CD14-positive monocyte (primary cell): Measurements from ENCODE around the gene RNU6-9. TPM values are rescaled to one million over a fixed set of nuclear protein-coding genes. Genes with fewer than 3 reads are reported as not detected.

Experiments used
- DNase-seq, 3 donors: peaks; one replicate each; pipeline ENCODE4 v3.0.0-alpha.2; 2011 to 2022
- H2AFZ ChIP-seq: 2 replicates; pipeline ENCODE4 v1.6.0; 2012; ENCODE audit warnings: mild to moderate bottlenecking, low read depth, low read length, inconsistent platforms; ENCODE audit not compliant: insufficient read depth, poor library complexity, severe bottlenecking
- H3K27ac ChIP-seq, 2 donors: 1 replicate in 1 of 2; 2 replicates in 1 of 2; pipeline ENCODE4 v1.5.1; 2012 to 2013; ENCODE audit warnings: low read length in 2 of 2, control low read depth in 1 of 2, inconsistent platforms in 1 of 2, low read depth in 1 of 2, mild to moderate bottlenecking in 1 of 2
- H3K27me3 ChIP-seq, 2 donors: one replicate each; pipeline versions ENCODE4 v1.6.0 to v1.6.1; 2011 to 2013; ENCODE audit warnings: low read length in 2 of 2; ENCODE audit not compliant: control insufficient read depth in 2 of 2, insufficient read depth in 2 of 2
- H3K36me3 ChIP-seq, 2 donors: replicated peaks in 1 of 2; 1 replicate in 1 of 2; 2 replicates in 1 of 2; pipeline versions ENCODE4 v1.5.1 to v1.6.1; 2012 to 2013; ENCODE audit warnings: low read length in 2 of 2, control low read depth in 1 of 2, inconsistent platforms in 1 of 2, mild to moderate bottlenecking in 1 of 2; ENCODE audit not compliant: insufficient read depth in 2 of 2, control insufficient read depth in 1 of 2
- H3K4me1 ChIP-seq, 2 donors: 1 replicate in 1 of 2; 2 replicates in 1 of 2; pipeline versions ENCODE4 v1.5.1 to v1.6.1; 2012 to 2013; ENCODE audit warnings: low read length in 2 of 2, control low read depth in 1 of 2, inconsistent platforms in 1 of 2, mild to moderate bottlenecking in 1 of 2, moderate library complexity in 1 of 2; ENCODE audit not compliant: insufficient read depth in 2 of 2, control insufficient read depth in 1 of 2
- H3K4me2 ChIP-seq: replicated peaks from 2 replicates; pipeline ENCODE3; 2012; ENCODE audit warnings: low read length, moderate library complexity, mild to moderate bottlenecking; ENCODE audit not compliant: poor library complexity, severe bottlenecking; ENCODE audit errors: extremely low read depth
- H3K4me3 ChIP-seq, 3 experiments: fragments of 200-600 bp in 1 of 3; sonication (generic) in 1 of 3; replicated peaks in 1 of 3; 1 replicate in 2 of 3; 2 replicates in 1 of 3; pipeline ENCODE4 v1.5.1; 2011 to 2013; ENCODE audit warnings: low read length in 3 of 3, mild to moderate bottlenecking in 3 of 3, control low read depth in 2 of 3, low read depth in 2 of 3, inconsistent platforms in 1 of 3, moderate library complexity in 1 of 3
- H3K79me2 ChIP-seq: 2 replicates; pipeline ENCODE4 v1.6.0; 2012; ENCODE audit warnings: mild to moderate bottlenecking, control low read depth, inconsistent platforms, low read length, moderate library complexity; ENCODE audit not compliant: insufficient read depth
- H3K9ac ChIP-seq: 2 replicates; pipeline ENCODE4 v1.6.0; 2017; ENCODE audit warnings: low read length, mild to moderate bottlenecking; ENCODE audit not compliant: insufficient read depth, poor library complexity, severe bottlenecking
- H3K9me3 ChIP-seq, 2 donors: replicated peaks in 1 of 2; 1 replicate in 1 of 2; 2 replicates in 1 of 2; pipeline versions ENCODE4 v1.5.1 to v1.6.1; 2012 to 2013; ENCODE audit warnings: low read length in 2 of 2, control low read depth in 1 of 2; ENCODE audit not compliant: control insufficient read depth in 1 of 2, insufficient read depth in 1 of 2
- H4K20me1 ChIP-seq: 2 replicates; pipeline ENCODE4 v1.6.0; 2012; ENCODE audit warnings: mild to moderate bottlenecking, low read length, control low read depth, moderate library complexity; ENCODE audit not compliant: insufficient read depth
- H3K27ac Mint-ChIP-seq, 7 donors: one replicate each; pipeline ENCODE4 v1.8.0; 2020; ENCODE audit warnings: mild to moderate bottlenecking in 7 of 7, mixed read lengths in 7 of 7, moderate library complexity in 6 of 7, inconsistent platforms in 2 of 7
- H3K27me3 Mint-ChIP-seq, 3 donors: one replicate each; pipeline ENCODE4 v1.8.0; 2021 to 2022; ENCODE audit warnings: low read depth in 3 of 3, mild to moderate bottlenecking in 3 of 3, mixed read lengths in 3 of 3, moderate library complexity in 3 of 3, inconsistent platforms in 1 of 3
- H3K36me3 Mint-ChIP-seq, 2 donors: one replicate each; pipeline ENCODE4 v1.8.0; 2020; ENCODE audit warnings: mixed read lengths in 2 of 2, inconsistent platforms in 1 of 2, mild to moderate bottlenecking in 1 of 2
- H3K4me1 Mint-ChIP-seq: one replicate; pipeline ENCODE4 v1.8.0; 2020; ENCODE audit warnings: mild to moderate bottlenecking, mixed read lengths
- H3K4me3 Mint-ChIP-seq, 2 donors: one replicate each; pipeline ENCODE4 v1.8.0; 2020; ENCODE audit warnings: mild to moderate bottlenecking in 2 of 2, mixed read lengths in 2 of 2, moderate library complexity in 1 of 2
- H3K9me3 Mint-ChIP-seq, 7 donors: one replicate each; pipeline ENCODE4 v1.8.0; 2020 to 2022; ENCODE audit warnings: mixed read lengths in 7 of 7, mild to moderate bottlenecking in 6 of 7, moderate library complexity in 6 of 7, inconsistent platforms in 2 of 7
- CTCF ChIP-seq: fragments of 200-600 bp; IDR thresholded peaks from one replicate; pipeline ENCODE4 v1.8.0; 2022; ENCODE audit warnings: antibody characterized with exemption, mild to moderate bottlenecking
- WGBS: methylation state at CpG from one replicate; pipeline ENCODE4 v1.1.5; 2013; ENCODE audit warnings: missing lambda C conversion rate; ENCODE audit not compliant: insufficient coverage; 5-methylcytosine and 5-hydroxymethylcytosine counted together
- intact Hi-C, 2 donors: fragments of 100-400 bp; cut with micrococcal nuclease; formaldehyde crosslinking; loops; one replicate each; pipeline versions ENCODE4 v1.15.0 to v1.15.1; 2023
- polyA plus RNA-seq, 3 donors: library from polyadenylated mRNA; depleted of rRNA in 1 of 3; unstranded in 2 of 3; stranded (reverse) in 1 of 3; fragments of 300-500 nt in 2 of 3; fragments of >200 nt in 1 of 3; fragmentation: Illumina TruSeq in 2 of 3; gene quantifications; 1 replicate in 2 of 3; 2 replicates in 1 of 3; pipeline ENCODE4 v1.2.3, GENCODE V29; 2012 to 2021

Gene RNU6-9
- polyA plus RNA-seq, 3 donors, result not detected

GRCh38 chr19:882871-883497 lies 10.3 kb upstream of the RNU6-9 start:
- intact Hi-C loops, result no loop called here
- Mint-ChIP-seq H3K27ac (no peak overlapping the region), H3K9me3 (peaks cover 0 to 3% (median 0%) of the 10 kb centered on the region in 7 donors), H3K36me3 (peaks cover 64 to 92% of the 10 kb centered on the region in 2 donors), H3K27me3 (no peaks in the 10 kb centered on the region), H3K4me3 (no peak overlapping the region), H3K4me1 (no peaks in the 10 kb centered on the region)
- Histone ChIP-seq H3K79me2 (no peaks in the 10 kb centered on the region), H3K9ac (no peak overlapping the region), H3K4me1 (no peaks in the 10 kb centered on the region), H3K27ac (no peak overlapping the region), H3K4me2 (no peak overlapping the region), H2AFZ (no peak overlapping the region), H3K36me3 (peaks cover 56 to 68% of the 10 kb centered on the region in 2 donors), H3K9me3 (no peaks in the 10 kb centered on the region), H3K4me3 (no peak overlapping the region), H4K20me1 (peaks cover 10% of the 10 kb centered on the region), H3K27me3 (no peaks in the 10 kb centered on the region)
- DNase-seq, result no peak
- WGBS, result 100% methylated on average over 4 of the region's 30 CpGs
- TF ChIP-seq CTCF, result no peak

- H3K36me3 Mint-ChIP-seq, result peaks cover 64 to 94% of the 10 kb centered on the region in 2 donors
- H3K36me3 ChIP-seq, result peaks cover 56 to 68% of the 10 kb centered on the region in 2 donors
- no peak overlapping the region for H3K4me3 ChIP-seq
- H3K27ac Mint-ChIP-seq, result no peak overlapping the region
- no peak for TF ChIP-seq CTCF
- no peak overlapping the region for H2AFZ ChIP-seq
- peaks cover 0 to 3% (median 0%) of the 10 kb centered on the region in 7 donors for H3K9me3 Mint-ChIP-seq
- intact Hi-C loops, result no loop called here
- H3K4me1 ChIP-seq, result peaks cover 0 to 3% of the 10 kb centered on the region in 2 donors
- H3K4me2 ChIP-seq, result no peak overlapping the region
- no peak overlapping the region for H3K9ac ChIP-seq
- H3K27ac ChIP-seq, result no peak overlapping the region
- no peaks in the 10 kb centered on the region for H3K79me2 ChIP-seq
- no peak overlapping the region for H3K4me3 Mint-ChIP-seq
- no peak for DNase-seq
- no peaks in the 10 kb centered on the region for H3K27me3 ChIP-seq
- H3K9me3 ChIP-seq, result no peaks in the 10 kb centered on the region
- peaks cover 4% of the 10 kb centered on the region for H3K4me1 Mint-ChIP-seq
- peaks cover 12% of the 10 kb centered on the region for H4K20me1 ChIP-seq
- no peaks in the 10 kb centered on the region for H3K27me3 Mint-ChIP-seq
- WGBS, result 97% methylated on average over 21 of the region's 22 CpGs
These were observed 9.5 kb upstream of the RNU6-9 start for GRCh38 chr19:883661-884211.
